HepG2 (cell line): ENCODE data around the gene E2F8. TPM values are rescaled to one million over a fixed set of nuclear protein-coding genes. Genes with fewer than 3 reads are reported as not detected.

Source experiments
- CERS6 ChIP-seq: sonication (generic); formaldehyde crosslinking; IDR thresholded peaks from 2 replicates; pipeline ENCODE4 v1.5.0; 2020; ENCODE audit warnings: missing genetic modification reagents
- MYNN ChIP-seq: sonication (generic); formaldehyde crosslinking; IDR thresholded peaks from 2 replicates; pipeline ENCODE4 v1.4.0; 2020; ENCODE audit warnings: mild to moderate bottlenecking, low read depth, missing genetic modification reagents
- NRL ChIP-seq: sonication (generic); formaldehyde crosslinking; IDR thresholded peaks from 2 replicates; pipeline ENCODE4 v1.5.0; 2020; ENCODE audit warnings: missing genetic modification reagents, mild to moderate bottlenecking, moderate library complexity, borderline replicate concordance
- polyA plus RNA-seq, 8 experiments: library from polyadenylated mRNA; depleted of rRNA in 3 of 8; stranded (reverse) in 7 of 8; unstranded in 1 of 8; fragments of >200 nt; fragmentation: Illumina TruSeq in 4 of 8; extraction: Trizol in 4 of 8; gene quantifications; 2 replicates each; pipeline versions ENCODE4 v1.2.1 to v1.2.3, GENCODE V29; 2011 to 2016; ENCODE audit warnings: low read depth in 4 of 8, missing spikeins in 1 of 8, mixed read lengths in 1 of 8; ENCODE audit not compliant: insufficient read depth in 1 of 8
- total RNA-seq, 5 experiments: library from RNA; depleted of rRNA; stranded (reverse); fragments of >200 nt; fragmentation: Illumina TruSeq; extraction: Trizol; gene quantifications; 2 replicates each; pipeline ENCODE4 v1.2.3, GENCODE V29; 2016; ENCODE audit warnings: low read depth in 1 of 5
- TF ChIP-seq, protein P1 (sequence below): sonication (generic); formaldehyde crosslinking; IDR thresholded peaks from 2 replicates; pipeline ENCODE4 v1.9.0; 2021; ENCODE audit warnings: mild to moderate bottlenecking, missing genetic modification reagents

Gene E2F8
- total and polyA plus RNA-seq, 2 of the 13 experiments (the other 11 are each of a cell fraction or from before 2014, with no cell fraction given) = 3.3 to 8.9 TPM

DNA sequence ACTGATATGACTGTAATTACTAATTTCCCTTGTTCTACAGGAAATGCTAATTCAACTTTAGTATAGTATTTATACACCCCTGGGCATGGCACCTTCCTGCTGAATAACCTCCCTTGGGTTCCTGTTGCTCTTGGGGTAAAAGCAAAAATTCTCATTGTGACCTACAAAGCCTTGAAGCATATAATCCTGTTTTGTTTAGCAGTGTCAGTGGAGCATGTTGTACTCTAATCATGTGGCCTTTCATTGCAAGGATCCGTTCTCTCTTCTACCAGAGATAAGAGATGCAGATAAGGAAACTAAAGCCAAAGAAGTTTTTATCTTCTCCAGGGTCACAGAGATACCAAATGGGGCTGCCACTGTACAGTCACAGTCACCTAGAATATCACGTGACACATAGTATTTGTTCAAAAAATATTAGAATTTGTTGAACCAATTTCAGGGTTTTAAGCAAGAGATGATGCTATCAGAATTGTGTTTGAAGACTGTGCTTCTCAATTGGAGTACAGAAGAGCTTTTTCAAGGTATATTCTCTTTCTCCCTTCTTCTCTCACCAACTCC, 64.0 kb downstream of the E2F8 start (continued):
- TF ChIP-seq, protein P1, sequence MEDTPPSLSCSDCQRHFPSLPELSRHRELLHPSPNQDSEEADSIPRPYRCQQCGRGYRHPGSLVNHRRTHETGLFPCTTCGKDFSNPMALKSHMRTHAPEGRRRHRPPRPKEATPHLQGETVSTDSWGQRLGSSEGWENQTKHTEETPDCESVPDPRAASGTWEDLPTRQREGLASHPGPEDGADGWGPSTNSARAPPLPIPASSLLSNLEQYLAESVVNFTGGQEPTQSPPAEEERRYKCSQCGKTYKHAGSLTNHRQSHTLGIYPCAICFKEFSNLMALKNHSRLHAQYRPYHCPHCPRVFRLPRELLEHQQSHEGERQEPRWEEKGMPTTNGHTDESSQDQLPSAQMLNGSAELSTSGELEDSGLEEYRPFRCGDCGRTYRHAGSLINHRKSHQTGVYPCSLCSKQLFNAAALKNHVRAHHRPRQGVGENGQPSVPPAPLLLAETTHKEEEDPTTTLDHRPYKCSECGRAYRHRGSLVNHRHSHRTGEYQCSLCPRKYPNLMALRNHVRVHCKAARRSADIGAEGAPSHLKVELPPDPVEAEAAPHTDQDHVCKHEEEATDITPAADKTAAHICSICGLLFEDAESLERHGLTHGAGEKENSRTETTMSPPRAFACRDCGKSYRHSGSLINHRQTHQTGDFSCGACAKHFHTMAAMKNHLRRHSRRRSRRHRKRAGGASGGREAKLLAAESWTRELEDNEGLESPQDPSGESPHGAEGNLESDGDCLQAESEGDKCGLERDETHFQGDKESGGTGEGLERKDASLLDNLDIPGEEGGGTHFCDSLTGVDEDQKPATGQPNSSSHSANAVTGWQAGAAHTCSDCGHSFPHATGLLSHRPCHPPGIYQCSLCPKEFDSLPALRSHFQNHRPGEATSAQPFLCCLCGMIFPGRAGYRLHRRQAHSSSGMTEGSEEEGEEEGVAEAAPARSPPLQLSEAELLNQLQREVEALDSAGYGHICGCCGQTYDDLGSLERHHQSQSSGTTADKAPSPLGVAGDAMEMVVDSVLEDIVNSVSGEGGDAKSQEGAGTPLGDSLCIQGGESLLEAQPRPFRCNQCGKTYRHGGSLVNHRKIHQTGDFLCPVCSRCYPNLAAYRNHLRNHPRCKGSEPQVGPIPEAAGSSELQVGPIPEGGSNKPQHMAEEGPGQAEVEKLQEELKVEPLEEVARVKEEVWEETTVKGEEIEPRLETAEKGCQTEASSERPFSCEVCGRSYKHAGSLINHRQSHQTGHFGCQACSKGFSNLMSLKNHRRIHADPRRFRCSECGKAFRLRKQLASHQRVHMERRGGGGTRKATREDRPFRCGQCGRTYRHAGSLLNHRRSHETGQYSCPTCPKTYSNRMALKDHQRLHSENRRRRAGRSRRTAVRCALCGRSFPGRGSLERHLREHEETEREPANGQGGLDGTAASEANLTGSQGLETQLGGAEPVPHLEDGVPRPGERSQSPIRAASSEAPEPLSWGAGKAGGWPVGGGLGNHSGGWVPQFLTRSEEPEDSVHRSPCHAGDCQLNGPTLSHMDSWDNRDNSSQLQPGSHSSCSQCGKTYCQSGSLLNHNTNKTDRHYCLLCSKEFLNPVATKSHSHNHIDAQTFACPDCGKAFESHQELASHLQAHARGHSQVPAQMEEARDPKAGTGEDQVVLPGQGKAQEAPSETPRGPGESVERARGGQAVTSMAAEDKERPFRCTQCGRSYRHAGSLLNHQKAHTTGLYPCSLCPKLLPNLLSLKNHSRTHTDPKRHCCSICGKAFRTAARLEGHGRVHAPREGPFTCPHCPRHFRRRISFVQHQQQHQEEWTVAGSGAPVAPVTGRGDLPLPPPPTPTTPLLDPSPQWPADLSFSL (CRISPR knock-in tag) = no peak
- no peak for TF ChIP-seq CERS6
- TF ChIP-seq NRL (CRISPR knock-in tag) = no peak
- no peak for TF ChIP-seq MYNN

Other genes with a start within 250 kb of the E2F8 start
- not detected in 2 replicates for gene MRGPRX2, start 180.2 kb downstream of the E2F8 start, total RNA-seq (2016; rRNA removed; fragmentation: Illumina TruSeq; extraction: Trizol)
- not detected in 2 replicates for gene MRGPRX2, start 180.2 kb downstream of the E2F8 start, polyA plus RNA-seq (2011; rRNA removed)
- gene ZDHHC13, start 123.8 kb downstream of the E2F8 start, total RNA-seq (2016; rRNA removed; fragmentation: Illumina TruSeq; extraction: Trizol) = 9.4 and 11.8 TPM in 2 replicates
- 8.3 and 10.9 TPM in 2 replicates for gene ZDHHC13, start 123.8 kb downstream of the E2F8 start, polyA plus RNA-seq (2011; rRNA removed)
- gene CSRP3, start 39.0 kb downstream of the E2F8 start, total RNA-seq (2016; rRNA removed; fragmentation: Illumina TruSeq; extraction: Trizol) = not detected in 2 replicates
- gene CSRP3, start 39.0 kb downstream of the E2F8 start, polyA plus RNA-seq (2011; rRNA removed) = not detected in 2 replicates